GM18951 (cell line): Measurements from ENCODE around the gene KPRP.

ENCODE experiments used
- POLR2A ChIP-seq: IDR thresholded peaks from 4 replicates; pipeline ENCODE4 v1.6.1; 2011; ENCODE audit warnings: mild to moderate bottlenecking; ENCODE audit not compliant: insufficient read length, insufficient read depth; ENCODE audit errors: extremely low read depth
- in situ Hi-C: fragments of 300-500 bp; cut with MboI; formaldehyde crosslinking; loops from one replicate; pipeline ENCODE4 v1.12.0; 2022; ENCODE audit warnings: low sequenced_read_pairs, mixed read lengths, inconsistent platforms; ENCODE audit not compliant: unreplicated experiment

The KPRP gene

DNA sequence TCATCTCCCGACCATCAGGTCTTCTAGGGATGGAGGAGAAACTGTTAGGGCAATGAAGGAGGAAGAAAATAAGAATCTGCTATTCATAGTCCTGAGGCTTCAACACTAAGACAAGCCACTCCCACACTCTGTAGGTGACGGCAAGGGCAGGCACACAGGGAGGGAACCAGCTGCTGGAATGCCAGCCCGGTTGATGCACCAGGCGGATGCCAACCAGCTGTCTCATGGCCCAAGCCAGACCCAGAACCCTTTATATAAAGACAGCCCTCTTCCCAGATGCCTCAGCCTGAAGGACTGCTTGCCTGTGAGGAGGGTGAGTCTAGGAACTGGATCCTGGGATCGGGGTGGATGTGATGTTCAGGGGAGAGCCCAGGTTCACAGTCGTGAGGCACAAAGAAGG is at the start of gene KPRP:
Gene KPRP, plus strand, starts transcription at position 279 of the 400 bp plus-strand sequence. CDS start 1,564 bp downstream, outside the sequence.
- no peak for TF ChIP-seq POLR2A
- in situ Hi-C loops = no loop called here

DNA sequence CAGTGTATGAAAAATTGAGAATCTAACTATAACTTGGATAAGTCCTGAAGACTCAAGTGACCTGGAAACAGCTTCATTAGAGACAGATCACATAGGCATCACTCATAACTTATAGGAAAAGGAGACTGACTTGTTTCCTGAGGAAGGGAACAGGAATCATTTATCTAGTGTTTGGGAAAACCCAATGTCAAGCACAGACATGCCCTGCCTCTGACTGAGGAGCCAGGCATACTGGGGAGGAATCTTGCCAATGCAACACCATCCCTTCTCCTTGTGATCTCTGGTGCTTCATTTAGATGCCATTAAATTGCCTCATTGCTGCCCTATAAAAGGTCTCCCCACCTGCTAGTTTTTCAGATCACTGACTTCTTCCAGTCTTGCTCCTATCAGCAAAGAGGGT is 39.6 kb upstream of the KPRP start:
- in situ Hi-C loops = no loop called here
- no peak for TF ChIP-seq POLR2A

- in situ Hi-C loops = no loop called here
- no peak for TF ChIP-seq POLR2A
Observed at GRCh38 chr1:152725261-152725660, 32.6 kb upstream of the KPRP start.

DNA sequence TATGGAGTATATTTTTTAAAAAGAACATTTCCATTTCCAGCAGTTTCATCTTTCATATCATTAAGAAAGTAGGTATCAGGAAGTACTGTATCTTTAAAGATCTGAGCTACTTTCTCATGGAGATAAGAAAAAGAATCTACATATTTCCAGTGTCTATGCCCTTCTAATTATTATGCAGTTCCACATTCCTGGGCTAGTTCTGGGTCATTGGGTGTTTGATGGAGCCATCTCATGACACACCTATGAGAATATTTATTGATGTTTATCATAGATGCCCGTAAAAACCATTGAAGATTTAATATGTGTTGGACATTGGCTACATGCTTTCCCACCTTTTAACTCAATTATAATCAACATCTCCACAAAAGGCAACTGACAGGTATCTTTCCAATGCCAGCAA is 28.8 kb upstream of the KPRP start:
- in situ Hi-C loops = no loop called here
- no peak for TF ChIP-seq POLR2A

- in situ Hi-C loops = no loop called here
- TF ChIP-seq POLR2A = no peak
Observed at GRCh38 chr1:152735648-152736047, 22.2 kb upstream of the KPRP start.

DNA sequence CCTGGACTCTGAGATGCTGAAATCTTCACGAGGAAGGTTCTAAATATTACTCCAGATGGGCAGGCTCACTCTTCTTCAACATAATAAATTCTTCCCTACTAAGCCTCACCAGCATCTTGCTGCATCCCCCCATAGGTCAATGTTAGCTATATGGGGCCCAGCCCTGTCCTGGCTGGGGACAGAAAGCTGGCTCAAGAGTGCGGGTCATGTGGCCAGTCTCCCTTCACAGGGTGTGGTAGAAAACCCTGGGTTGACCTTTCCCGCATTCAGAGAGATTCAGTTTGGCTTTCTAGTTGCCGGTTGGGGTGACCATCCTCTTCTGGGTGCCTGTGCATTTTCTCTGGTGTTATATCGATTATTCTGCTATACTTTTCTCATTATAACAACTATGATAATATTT is 19.8 kb upstream of the KPRP start:
- no peak for TF ChIP-seq POLR2A
- in situ Hi-C loops = no loop called here

- TF ChIP-seq POLR2A = no peak
- in situ Hi-C loops = no loop called here
Observed at GRCh38 chr1:152739841-152740240, 18.0 kb upstream of the KPRP start.

DNA sequence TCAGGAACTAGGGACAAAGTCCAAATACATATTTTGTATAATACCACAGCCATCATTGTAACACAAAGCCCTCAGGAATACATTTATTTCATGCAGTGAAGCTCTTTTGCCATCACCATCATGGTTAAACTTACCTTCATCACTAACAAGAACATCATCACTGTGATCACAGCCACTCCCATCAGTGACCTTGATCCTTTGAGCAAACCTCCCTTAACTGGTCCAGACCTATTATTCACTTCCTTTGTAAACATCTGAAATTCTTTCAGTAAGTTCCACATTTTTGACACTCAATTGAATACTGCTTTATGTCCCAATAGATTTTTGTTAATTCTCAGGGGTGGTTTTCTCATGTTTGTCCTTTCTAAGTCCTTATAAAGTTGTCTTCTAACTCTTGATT is 16.2 kb upstream of the KPRP start:
- no peak for TF ChIP-seq POLR2A
- in situ Hi-C loops = no loop called here

- no peak for TF ChIP-seq POLR2A
- in situ Hi-C loops = no loop called here
Observed at GRCh38 chr1:152743371-152744145, 14.3 kb upstream of the KPRP start.

DNA sequence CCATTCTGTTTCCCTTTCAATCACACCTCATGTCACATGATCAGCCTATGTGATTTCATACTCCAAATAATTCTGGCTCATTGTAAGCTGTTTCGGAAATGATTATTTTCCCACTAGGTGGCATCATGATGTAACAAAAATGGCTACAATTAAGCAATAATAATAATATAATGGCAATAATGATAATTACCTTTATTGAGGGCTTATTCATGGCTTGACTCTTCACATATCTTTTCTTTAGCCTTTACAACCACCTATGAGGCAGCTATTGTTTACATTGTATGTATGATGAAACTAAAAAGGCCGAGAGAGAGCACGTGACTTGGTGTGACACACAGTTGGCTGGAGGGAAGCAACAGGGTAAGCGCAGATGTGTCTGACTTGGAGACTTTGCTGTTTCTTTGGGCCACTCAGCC is 12.5 kb upstream of the KPRP start:
- TF ChIP-seq POLR2A = no peak
- in situ Hi-C loops = no loop called here

GRCh38 chr1:152745765-152746444 is 11.9 kb upstream of the KPRP start:
- no peak for TF ChIP-seq POLR2A

GRCh38 chr1:152747831-152748230 is 10.0 kb upstream of the KPRP start:
- no peak for TF ChIP-seq POLR2A
- in situ Hi-C loops = no loop called here

More at GRCh38 chr1:152745765-152746444, 11.9 kb upstream of the KPRP start:
- in situ Hi-C loops = no loop called here

DNA sequence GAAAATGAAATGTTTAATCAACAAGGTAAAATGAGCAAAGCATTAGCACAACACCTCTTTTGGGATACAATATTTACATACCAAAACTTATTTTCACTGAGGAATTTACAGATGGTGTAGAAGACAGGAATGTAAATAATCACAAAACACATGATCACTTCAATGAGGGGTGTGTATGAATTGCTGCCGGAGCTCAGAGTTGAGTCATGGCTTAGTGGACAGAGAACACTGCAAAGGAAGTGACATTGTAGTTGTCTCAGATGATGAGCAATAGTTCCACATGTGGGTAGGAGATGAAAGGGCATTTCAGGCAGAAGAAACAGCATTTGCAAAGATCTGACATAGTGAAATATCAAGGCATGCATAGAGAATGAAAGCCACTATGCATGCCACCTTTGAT is 5.6 kb upstream of the KPRP start:
- TF ChIP-seq POLR2A = no peak
- in situ Hi-C loops = no loop called here

DNA sequence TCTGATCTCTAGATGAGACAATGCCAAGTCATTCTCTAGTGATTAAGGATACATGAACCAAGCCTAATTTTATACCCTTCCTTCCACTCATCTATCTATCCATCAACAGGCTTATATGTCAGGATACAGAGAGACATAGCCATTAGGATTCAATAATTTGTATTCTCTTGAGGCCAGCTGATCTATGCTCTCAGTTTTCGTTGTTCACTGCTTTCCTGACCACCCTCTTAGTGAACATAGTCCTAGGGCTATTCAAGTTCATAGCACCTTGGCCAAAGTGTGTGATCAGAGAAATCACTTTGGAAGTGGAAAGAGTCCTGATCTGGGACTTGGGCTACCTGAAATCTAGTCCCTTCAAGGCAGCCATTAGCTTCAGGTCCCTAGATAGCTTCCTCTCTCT is 4.2 kb upstream of the KPRP start:
- in situ Hi-C loops = no loop called here
- TF ChIP-seq POLR2A = no peak

DNA sequence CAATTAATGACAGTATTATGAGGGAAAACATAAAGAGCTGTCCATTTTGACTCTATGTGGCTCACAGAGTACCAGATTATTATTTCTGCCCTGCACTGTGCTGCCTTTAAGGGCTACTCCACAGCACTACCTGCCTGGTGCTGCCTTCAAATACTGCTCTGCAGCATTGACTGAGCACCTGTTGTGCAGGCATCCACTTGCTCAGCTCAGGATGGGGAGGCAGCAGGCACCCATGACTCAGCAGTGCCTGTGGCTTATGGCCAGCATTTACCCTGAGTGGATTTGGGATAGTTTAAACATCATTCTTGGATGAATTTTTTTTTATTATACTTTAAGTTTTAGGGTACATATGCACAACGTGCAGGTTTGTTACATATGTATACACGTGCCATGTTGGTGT is 953 bp upstream of the KPRP start:
- in situ Hi-C loops = no loop called here

More for the DNA sequence above, 953 bp upstream of the KPRP start:
- TF ChIP-seq POLR2A = no peak
